Kidney (tissue), 14 donors: ENCODE data around the gene VPS35. TPM values are rescaled to one million over a fixed set of nuclear protein-coding genes. Genes with fewer than 3 reads are reported as not detected.

ENCODE experiments used
- DNase-seq, 5 donors: peaks; one replicate each; pipeline ENCODE4 v3.0.0-alpha.2; 2013 to 2020
- FAIRE-seq: peaks from 2 replicates; lab custom pipeline; 2012; peaks lifted over from hg19 to GRCh38; lab: Jason Lieb, UNC
- H3K27ac ChIP-seq, 2 donors: one replicate each; pipeline ENCODE4 v1.7.0; 2013; ENCODE audit warnings: low read depth in 2 of 2, low read length in 2 of 2, inconsistent platforms in 1 of 2
- H3K27me3 ChIP-seq: one replicate; pipeline ENCODE4 v1.7.1; 2013; ENCODE audit warnings: low read length, inconsistent platforms; ENCODE audit not compliant: control insufficient read depth, insufficient read depth
- H3K36me3 ChIP-seq, 3 donors: one replicate each; pipeline versions ENCODE4 v1.7.0 to v1.7.1; 2013; ENCODE audit warnings: low read length in 3 of 3, control low read depth in 1 of 3, inconsistent platforms in 1 of 3; ENCODE audit not compliant: insufficient read depth in 3 of 3, control insufficient read depth in 2 of 3
- H3K4me1 ChIP-seq, 3 donors: one replicate each; pipeline versions ENCODE4 v1.7.0 to v1.7.1; 2013; ENCODE audit warnings: low read length in 3 of 3, inconsistent platforms in 1 of 3, low read depth in 1 of 3; ENCODE audit not compliant: control insufficient read depth in 2 of 3, insufficient read depth in 2 of 3
- H3K4me3 ChIP-seq, 3 donors: one replicate each; pipeline versions ENCODE4 v1.7.0 to v1.8.1; 2013; ENCODE audit warnings: low read length in 3 of 3, control low read depth in 1 of 3, inconsistent platforms in 1 of 3
- H3K9ac ChIP-seq, 3 donors: one replicate each; pipeline versions ENCODE4 v1.7.0 to v1.7.1; 2013; ENCODE audit warnings: low read length in 3 of 3, control low read depth in 1 of 3, inconsistent platforms in 1 of 3
- H3K9me3 ChIP-seq, 3 donors: one replicate each; pipeline versions ENCODE4 v1.7.0 to v1.7.1; 2013; ENCODE audit warnings: low read length in 3 of 3, control low read depth in 1 of 3, inconsistent platforms in 1 of 3; ENCODE audit not compliant: control insufficient read depth in 2 of 3, insufficient read depth in 1 of 3
- CTCF ChIP-seq: IDR thresholded peaks from 3 replicates; pipeline ENCODE4 v1.5.1; 2012; ENCODE audit warnings: mild to moderate bottlenecking, moderate library complexity, borderline replicate concordance; ENCODE audit not compliant: insufficient read depth; ENCODE audit errors: extremely low read depth
- intact Hi-C: fragments of 100-400 bp; cut with DNase I; formaldehyde crosslinking; loops from one replicate; pipeline ENCODE4 v1.11.1; 2022
- polyA plus RNA-seq: library from polyadenylated mRNA; stranded (reverse); fragments of 350-450 nt; fragmentation: Illumina TruSeq; extraction: RNeasy Lipid Tissue Mini Kit (QIAGEN cat#74804); gene quantifications from one replicate; pipeline ENCODE4 v1.2.3, GENCODE V29; 2014; ENCODE audit warnings: low read depth, low replicate concordance; ENCODE audit not compliant: insufficient read depth
- total RNA-seq: library from RNA; stranded (reverse); fragmentation: NEBNext Ultra II Directional; extraction: Animal tissue kit (Norgen Biotek cat#: 25700); gene quantifications from one replicate; pipeline ENCODE4 v1.2.1, GENCODE V29; 2021
- donor health status: control.
- donor health status: control.
- donor health status: control.
- donor health status: control.
- donor health status: control.
- donor health status: DM: yes; HTN: yes; CAD: no.
- donor health status: Normal renal cell carcinoma (clear cell type).

The VPS35 gene
- total and polyA plus RNA-seq, 2 donors from 2014 or later: 31.8 to 96.7 TPM

- FAIRE-seq: no peak
- Histone ChIP-seq H3K4me3 (no peak overlapping the region), H3K9me3 (no peaks in the 10 kb centered on the region), H3K4me1 (peaks cover 0 to 4% (median 0%) of the 10 kb centered on the region in 3 donors), H3K27ac (no peak overlapping the region), H3K9ac (no peak overlapping the region), H3K27me3 (no peaks in the 10 kb centered on the region), H3K36me3 (no peaks in the 10 kb centered on the region)
- intact Hi-C loops: no loop called here
- DNase-seq: no peak
- TF ChIP-seq CTCF: no peak
These were observed 70.5 kb downstream of the VPS35 start for GRCh38 chr16:46618516-46618915.

- H3K9me3 ChIP-seq: no peaks in the 10 kb centered on the region
- intact Hi-C loops: no loop called here
- H3K4me3 ChIP-seq: no peak overlapping the region
- H3K4me1 ChIP-seq: no peaks in the 10 kb centered on the region
- H3K36me3 ChIP-seq: no peaks in the 10 kb centered on the region
- H3K9ac ChIP-seq: no peak overlapping the region
- no peak for TF ChIP-seq CTCF
- no peak for FAIRE-seq
- H3K27me3 ChIP-seq: no peaks in the 10 kb centered on the region
- DNase-seq: no peak
- H3K27ac ChIP-seq: no peak overlapping the region
These were observed 75.0 kb downstream of the VPS35 start for GRCh38 chr16:46614006-46614405.

GRCh38 chr16:46613352-46613751, 75.6 kb downstream of the VPS35 start:
- intact Hi-C loops: no loop called here
- no peak for TF ChIP-seq CTCF
- no peaks in the 10 kb centered on the region for H3K4me1 ChIP-seq
- DNase-seq: no peak
- FAIRE-seq: no peak
- H3K9ac ChIP-seq: no peak overlapping the region
- no peaks in the 10 kb centered on the region for H3K36me3 ChIP-seq
- no peaks in the 10 kb centered on the region for H3K27me3 ChIP-seq
- no peaks in the 10 kb centered on the region for H3K9me3 ChIP-seq
- H3K4me3 ChIP-seq: no peak overlapping the region
- H3K27ac ChIP-seq: no peak overlapping the region

- DNase-seq (no peak), FAIRE-seq (no peak)
- no peaks in the 10 kb centered on the region for H3K9me3 ChIP-seq
- no peak overlapping the region for H3K9ac ChIP-seq
- H3K36me3 ChIP-seq: no peaks in the 10 kb centered on the region
- H3K27me3 ChIP-seq: no peaks in the 10 kb centered on the region
- no peak overlapping the region for H3K27ac ChIP-seq
- no peak overlapping the region for H3K4me3 ChIP-seq
- intact Hi-C loops: no loop called here
- no peak for TF ChIP-seq CTCF
- no peaks in the 10 kb centered on the region for H3K4me1 ChIP-seq
These were observed 76.9 kb downstream of the VPS35 start for GRCh38 chr16:46612121-46612520.
